Spleen (tissue), 11 donors: ENCODE results near the gene FHL1. TPM values are rescaled to one million over a fixed set of nuclear protein-coding genes. Genes with fewer than 3 reads are reported as not detected.
A peak's percentile ranks its signal among the peaks of the same experiment; 100 is the strongest.

Experiments used
- DNase-seq: peaks from one replicate; pipeline ENCODE4 v3.0.0-alpha.2; 2020
- H3K27ac ChIP-seq, 8 donors: fragments of 200-600 bp; sonication (generic) in 7 of 8; 1 replicate in 4 of 8; 2 replicates in 4 of 8; pipeline versions ENCODE4 v1.5.0 to v1.8.0; 2016 to 2021; ENCODE audit warnings: inconsistent platforms in 4 of 8, mild to moderate bottlenecking in 4 of 8, moderate library complexity in 1 of 8
- H3K27me3 ChIP-seq, 7 donors: fragments of 200-600 bp; sonication (generic) in 6 of 7; replicated peaks in 1 of 7; 1 replicate in 4 of 7; 2 replicates in 3 of 7; pipeline versions ENCODE4 v1.5.0 to v1.8.0; 2016 to 2021; ENCODE audit warnings: inconsistent platforms in 3 of 7, mild to moderate bottlenecking in 1 of 7
- H3K36me3 ChIP-seq, 6 donors: fragments of 200-600 bp; sonication (generic) in 5 of 6; 1 replicate in 4 of 6; 2 replicates in 2 of 6; pipeline versions ENCODE4 v1.5.0 to v1.8.0; 2016 to 2021; ENCODE audit warnings: inconsistent platforms in 2 of 6
- H3K4me1 ChIP-seq, 6 donors: fragments of 200-600 bp; sonication (generic) in 5 of 6; 1 replicate in 3 of 6; 2 replicates in 3 of 6; pipeline versions ENCODE4 v1.5.0 to v1.8.0; 2016 to 2021; ENCODE audit warnings: inconsistent platforms in 3 of 6
- H3K4me3 ChIP-seq, 8 donors: fragments of 200-600 bp; sonication (generic) in 7 of 8; 1 replicate in 4 of 8; 2 replicates in 4 of 8; pipeline versions ENCODE4 v1.5.0 to v1.8.0; 2016 to 2021; ENCODE audit warnings: inconsistent platforms in 4 of 8, mild to moderate bottlenecking in 4 of 8, moderate library complexity in 2 of 8
- H3K9me3 ChIP-seq, 8 donors: fragments of 200-600 bp; sonication (generic) in 7 of 8; 1 replicate in 4 of 8; 2 replicates in 4 of 8; pipeline versions ENCODE4 v1.5.0 to v1.8.0; 2016 to 2021; ENCODE audit warnings: inconsistent platforms in 4 of 8
- POLR2A ChIP-seq, 3 donors: fragments of 450-650 bp; IDR thresholded peaks; one replicate each; pipeline ENCODE4 v1.5.1; 2017; ENCODE audit warnings: antibody characterized with exemption in 3 of 3, mild to moderate bottlenecking in 1 of 3
- POLR2AphosphoS5 ChIP-seq, 3 donors: sonication (generic); formaldehyde crosslinking; IDR thresholded peaks; one replicate each; pipeline ENCODE4 v1.5.1; 2017; ENCODE audit warnings: antibody characterized with exemption in 3 of 3
- WGBS, 5 donors: extraction: QIAGEN DNeasy Blood & Tissue Kit in 3 of 5; methylation state at CpG; one replicate each; pipeline versions ENCODE4 v1.1.5 to v1.1.7; 2013 to 2018; 5-methylcytosine and 5-hydroxymethylcytosine counted together
- intact Hi-C: fragments of 100-400 bp; cut with DNase I; formaldehyde crosslinking; loops from one replicate; pipeline ENCODE4 v1.15.0; 2023; ENCODE audit warnings: low total_unique reads
- polyA plus RNA-seq, 3 donors: library from polyadenylated mRNA; stranded (reverse); fragments of 200-250 nt; gene quantifications; one replicate each; pipeline ENCODE4 v1.2.1, GENCODE V29; 2013
- total RNA-seq, 7 donors: library from RNA; depleted of rRNA in 3 of 7; stranded (reverse); fragments of >200 nt in 3 of 7; fragmentation: NEBNext Ultra II Directional in 4 of 7; extraction: Animal tissue kit (Norgen Biotek cat#: 25700) in 4 of 7; gene quantifications; one replicate each; pipeline versions ENCODE4 v1.1.0 to v1.2.1, GENCODE V29; 2016 to 2021
- TF ChIP-seq, protein P1 (sequence below), 11 experiments: fragments of 200-600 bp in 7 of 11; fragments of 450-650 bp in 4 of 11; sonication (generic) in 4 of 11; IDR thresholded peaks in 8 of 11; conservative IDR thresholded peaks in 3 of 11; 1 replicate in 7 of 11; 2 replicates in 4 of 11; pipeline versions ENCODE4 v1.4.0 to v1.8.0; 2016 to 2021; ENCODE audit warnings: antibody characterized with exemption in 11 of 11, inconsistent platforms in 4 of 11, mild to moderate bottlenecking in 1 of 11
- donor health status: healthy with polysubstance abuse.
- donor health status: DM: no; HTN: no; CAD: no; lungs with moderate emphysema.
- donor health status: DM: no; HTN: no; CAD: no.
- donor health status: Bipolar disorder and iron deficiency.
- donor health status: healthy.
- donor health status: DM: no; HTN: no; CAD: no.
- donor health status: DM: yes; HTN: yes; CAD: no.

FHL1 gene
- total and polyA plus RNA-seq, 10 donors: 33.0 to 108 (median 61.5) TPM

- DNase-seq: no peak
- Histone ChIP-seq H3K4me1 (peaks cover 0 to 6% (median 3%) of the 10 kb centered on the region in 6 donors), H3K4me3 (no peak overlapping the region), H3K9me3 (no peaks in the 10 kb centered on the region), H3K27ac (peak overlapping the region in 1 of 8 donors; percentile 8), H3K27me3 (peaks cover 0 to 3% (median 0%) of the 10 kb centered on the region in 7 donors), H3K36me3 (no peaks in the 10 kb centered on the region)
- intact Hi-C loops: no loop called here
- no peak for TF ChIP-seq POLR2A (IDR thresholded peaks at IDR 0.05)
- no peak for TF ChIP-seq POLR2AphosphoS5 (IDR thresholded peaks at IDR 0.05)
- TF ChIP-seq, protein P1, sequence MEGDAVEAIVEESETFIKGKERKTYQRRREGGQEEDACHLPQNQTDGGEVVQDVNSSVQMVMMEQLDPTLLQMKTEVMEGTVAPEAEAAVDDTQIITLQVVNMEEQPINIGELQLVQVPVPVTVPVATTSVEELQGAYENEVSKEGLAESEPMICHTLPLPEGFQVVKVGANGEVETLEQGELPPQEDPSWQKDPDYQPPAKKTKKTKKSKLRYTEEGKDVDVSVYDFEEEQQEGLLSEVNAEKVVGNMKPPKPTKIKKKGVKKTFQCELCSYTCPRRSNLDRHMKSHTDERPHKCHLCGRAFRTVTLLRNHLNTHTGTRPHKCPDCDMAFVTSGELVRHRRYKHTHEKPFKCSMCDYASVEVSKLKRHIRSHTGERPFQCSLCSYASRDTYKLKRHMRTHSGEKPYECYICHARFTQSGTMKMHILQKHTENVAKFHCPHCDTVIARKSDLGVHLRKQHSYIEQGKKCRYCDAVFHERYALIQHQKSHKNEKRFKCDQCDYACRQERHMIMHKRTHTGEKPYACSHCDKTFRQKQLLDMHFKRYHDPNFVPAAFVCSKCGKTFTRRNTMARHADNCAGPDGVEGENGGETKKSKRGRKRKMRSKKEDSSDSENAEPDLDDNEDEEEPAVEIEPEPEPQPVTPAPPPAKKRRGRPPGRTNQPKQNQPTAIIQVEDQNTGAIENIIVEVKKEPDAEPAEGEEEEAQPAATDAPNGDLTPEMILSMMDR (IDR thresholded peaks at IDR 0.05 in 8 of 11, conservative IDR thresholded peaks at IDR 0.05 in 3 of 11): no peak
- WGBS, 5 donors: 21 to 38% (median 32%) methylated on average over 3 of the region's 3 CpGs
Observed at GRCh38 chrX:136157187-136157586, 9.9 kb downstream of the FHL1 start.

DNA sequence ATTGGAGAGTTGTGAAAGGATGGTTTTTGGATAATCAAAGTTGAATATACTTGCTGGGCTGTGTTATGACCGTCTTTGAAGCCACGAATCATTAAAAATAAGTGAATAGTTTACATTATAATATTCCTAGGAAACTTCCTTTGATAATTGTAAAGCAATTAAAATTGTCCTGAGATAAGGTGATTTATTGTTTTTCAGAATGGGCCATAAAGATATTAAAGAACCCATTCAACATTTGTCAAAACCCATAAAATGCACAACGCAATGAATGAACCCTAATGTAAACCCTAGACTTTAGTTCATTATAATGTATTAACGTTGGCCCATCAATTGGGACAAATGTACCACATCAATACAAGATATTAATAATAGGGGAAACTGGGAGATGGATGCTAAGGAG, 11.4 kb downstream of the FHL1 start:
- intact Hi-C loops: no loop called here
- Histone ChIP-seq H3K27ac (no peak overlapping the region), H3K4me1 (peaks cover 0 to 6% (median 3%) of the 10 kb centered on the region in 6 donors), H3K36me3 (no peaks in the 10 kb centered on the region), H3K9me3 (no peaks in the 10 kb centered on the region), H3K27me3 (peaks cover 0 to 3% (median 0%) of the 10 kb centered on the region in 7 donors), H3K4me3 (no peak overlapping the region)
- no peak for DNase-seq
- TF ChIP-seq, protein P1 (IDR thresholded peaks at IDR 0.05 in 8 of 11, conservative IDR thresholded peaks at IDR 0.05 in 3 of 11): no peak
- no peak for TF ChIP-seq POLR2AphosphoS5 (IDR thresholded peaks at IDR 0.05)
- no peak for TF ChIP-seq POLR2A (IDR thresholded peaks at IDR 0.05)
- 70 to 94% (median 88%) methylated on average over 4 of the region's 4 CpGs for WGBS, 5 donors

DNA sequence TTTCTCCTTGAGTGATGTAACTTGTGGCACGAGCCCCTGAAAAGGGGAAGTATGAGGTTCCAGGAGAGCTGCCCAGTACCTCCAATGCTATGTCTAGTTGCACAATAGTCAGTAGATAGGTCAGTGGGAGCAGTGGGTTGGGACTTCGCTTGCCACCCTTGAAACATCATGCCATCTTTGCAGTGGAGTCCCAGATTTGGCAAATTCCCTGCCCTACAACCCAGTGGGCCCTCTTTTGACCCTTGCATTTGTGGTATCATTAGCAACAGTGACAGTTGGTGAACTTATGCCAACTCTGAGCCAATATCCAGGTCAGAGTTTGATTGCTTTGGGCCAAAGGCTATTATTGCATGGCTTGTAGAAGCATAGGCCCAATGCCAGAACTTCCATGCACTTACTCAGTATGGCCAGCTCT, 12.3 kb downstream of the FHL1 start:
- 31 to 57% (median 46%) methylated on average over 2 of the region's 2 CpGs for WGBS, 5 donors
- Histone ChIP-seq H3K9me3 (no peaks in the 10 kb centered on the region), H3K4me3 (no peak overlapping the region), H3K4me1 (peaks cover 0 to 6% (median 3%) of the 10 kb centered on the region in 6 donors), H3K27me3 (peaks cover 0 to 3% (median 0%) of the 10 kb centered on the region in 7 donors), H3K27ac (no peak overlapping the region), H3K36me3 (no peaks in the 10 kb centered on the region)
- no peak for DNase-seq
- TF ChIP-seq, protein P1 (IDR thresholded peaks at IDR 0.05 in 8 of 11, conservative IDR thresholded peaks at IDR 0.05 in 3 of 11): no peak
- no peak for TF ChIP-seq POLR2A (IDR thresholded peaks at IDR 0.05)
- TF ChIP-seq POLR2AphosphoS5 (IDR thresholded peaks at IDR 0.05): no peak
- intact Hi-C loops: no loop called here

GRCh38 chrX:136162827-136163570, 15.7 kb downstream of the FHL1 start:
- intact Hi-C loops: no loop called here
- H3K36me3 ChIP-seq: no peaks in the 10 kb centered on the region
- H3K4me3 ChIP-seq: no peak overlapping the region
- WGBS, 5 donors: 33 to 53% (median 40%) methylated on average over 7 to 9 of the region's 9 CpGs
- no peak for DNase-seq
- H3K27me3 ChIP-seq: peaks cover 0 to 3% (median 0%) of the 10 kb centered on the region in 7 donors
- no peaks in the 10 kb centered on the region for H3K9me3 ChIP-seq
- TF ChIP-seq, protein P1 (IDR thresholded peaks at IDR 0.05 in 8 of 11, conservative IDR thresholded peaks at IDR 0.05 in 3 of 11): peak in 10 of 11 experiments; percentile 14 to 70 (median 64)
- TF ChIP-seq POLR2AphosphoS5 (IDR thresholded peaks at IDR 0.05): no peak
- TF ChIP-seq POLR2A (IDR thresholded peaks at IDR 0.05): no peak
- no peak overlapping the region for H3K27ac ChIP-seq
- H3K4me1 ChIP-seq: no peaks in the 10 kb centered on the region
